Right renal pelvis (tissue), 4 donors: ENCODE results near the gene IKZF3. TPM values are rescaled to one million over a fixed set of nuclear protein-coding genes. Genes with fewer than 3 reads are reported as not detected.

Source experiments
- DNase-seq, 4 donors: peaks; one replicate each; pipeline ENCODE4 v3.0.0-alpha.2; 2013; ENCODE audit warnings: low read depth in 4 of 4, low spot score in 3 of 4, missing footprints in 1 of 4
- polyA plus RNA-seq, 4 donors: library from polyadenylated mRNA; unstranded; fragments of 120-200 nt; gene quantifications; one replicate each; pipeline ENCODE4 v1.2.1, GENCODE V29; 2013; ENCODE audit not compliant: insufficient read length in 4 of 4

The IKZF3 gene
- polyA plus RNA-seq, 4 donors = 0.17 to 0.30 (median 0.22) TPM

DNA sequence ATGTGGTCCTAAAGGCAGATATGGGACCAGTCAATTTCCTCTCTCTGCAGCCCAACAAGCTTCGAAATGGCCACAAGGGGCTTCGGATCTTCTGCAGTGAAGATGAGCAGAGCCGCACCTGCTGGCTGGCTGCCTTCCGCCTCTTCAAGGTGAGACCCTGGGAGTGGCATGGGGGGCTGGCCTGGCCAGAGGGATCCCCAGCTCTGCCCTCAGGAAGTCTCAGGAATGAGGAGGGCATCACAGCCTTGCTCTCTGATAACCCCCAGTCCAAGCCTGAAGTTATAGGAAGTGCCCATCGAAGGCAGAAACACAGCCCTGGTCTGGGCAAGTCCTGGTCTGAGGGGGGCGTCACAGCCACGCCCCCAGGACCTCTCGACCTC lies 119.3 kb downstream of the IKZF3 start:
- no peak for DNase-seq

DNA sequence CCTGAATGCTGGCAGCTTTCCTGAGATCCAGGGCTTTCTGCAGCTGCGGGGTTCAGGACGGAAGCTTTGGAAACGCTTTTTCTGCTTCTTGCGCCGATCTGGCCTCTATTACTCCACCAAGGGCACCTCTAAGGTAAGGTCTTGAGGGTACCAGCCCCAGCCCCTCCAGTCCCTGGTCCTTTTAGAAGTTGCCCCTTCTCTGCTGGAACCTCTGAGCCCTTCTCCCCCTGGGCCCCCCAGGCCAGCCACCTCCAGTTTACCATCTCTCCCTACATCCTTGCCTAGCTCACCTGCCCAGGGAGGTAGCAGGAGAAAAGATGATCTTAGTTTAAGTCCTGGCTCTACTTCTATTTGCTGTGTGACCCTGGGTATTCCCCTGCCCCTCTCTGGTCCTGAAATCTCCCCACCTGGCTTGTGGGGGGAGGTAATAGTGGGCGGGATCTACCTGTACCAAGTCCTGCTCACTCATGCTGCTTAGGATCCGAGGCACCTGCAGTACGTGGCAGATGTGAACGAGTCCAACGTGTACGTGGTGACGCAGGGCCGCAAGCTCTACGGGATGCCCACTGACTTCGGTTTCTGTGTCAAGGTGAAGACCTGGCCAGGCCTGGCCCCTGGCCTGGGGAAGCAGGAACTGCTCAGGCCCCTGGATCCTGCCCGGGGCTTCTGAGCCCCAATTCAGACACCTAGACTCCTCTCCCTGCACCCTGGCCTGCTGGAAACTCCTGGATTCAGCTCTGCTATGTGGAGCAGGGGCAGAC lies 119.9 kb downstream of the IKZF3 start:
- no peak for DNase-seq

- DNase-seq = no peak
Measured at GRCh38 chr17:39742856-39743436, 121.2 kb downstream of the IKZF3 start.

- DNase-seq = no peak
Measured at GRCh38 chr17:39742126-39742855, 121.8 kb downstream of the IKZF3 start.

GRCh38 chr17:39740357-39741111 lies 123.6 kb downstream of the IKZF3 start:
- no peak for DNase-seq

DNA sequence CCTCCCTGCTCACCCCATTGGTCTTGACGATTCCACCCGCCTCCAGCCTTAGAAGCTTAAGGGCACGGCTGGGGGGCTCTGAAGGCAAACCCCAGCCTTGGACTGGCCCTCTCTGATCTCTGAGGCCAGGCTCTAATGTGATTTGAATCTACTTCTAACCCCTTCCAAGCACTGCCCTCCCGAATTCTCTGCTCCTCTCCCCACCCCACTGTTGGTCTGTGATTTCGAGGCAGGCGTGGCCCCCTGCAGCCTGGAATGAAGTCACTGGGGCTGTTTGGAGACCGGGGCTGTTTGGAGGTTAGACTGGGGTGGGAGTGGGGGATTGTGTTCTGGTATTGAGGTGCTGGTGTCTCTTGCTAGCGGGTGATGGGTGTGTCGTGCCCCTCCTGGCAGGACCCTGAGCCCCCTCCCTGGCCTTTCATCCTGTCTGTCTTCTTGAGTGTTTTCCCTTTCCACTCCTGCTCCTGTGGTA lies 124.2 kb downstream of the IKZF3 start:
- DNase-seq = no peak

DNA sequence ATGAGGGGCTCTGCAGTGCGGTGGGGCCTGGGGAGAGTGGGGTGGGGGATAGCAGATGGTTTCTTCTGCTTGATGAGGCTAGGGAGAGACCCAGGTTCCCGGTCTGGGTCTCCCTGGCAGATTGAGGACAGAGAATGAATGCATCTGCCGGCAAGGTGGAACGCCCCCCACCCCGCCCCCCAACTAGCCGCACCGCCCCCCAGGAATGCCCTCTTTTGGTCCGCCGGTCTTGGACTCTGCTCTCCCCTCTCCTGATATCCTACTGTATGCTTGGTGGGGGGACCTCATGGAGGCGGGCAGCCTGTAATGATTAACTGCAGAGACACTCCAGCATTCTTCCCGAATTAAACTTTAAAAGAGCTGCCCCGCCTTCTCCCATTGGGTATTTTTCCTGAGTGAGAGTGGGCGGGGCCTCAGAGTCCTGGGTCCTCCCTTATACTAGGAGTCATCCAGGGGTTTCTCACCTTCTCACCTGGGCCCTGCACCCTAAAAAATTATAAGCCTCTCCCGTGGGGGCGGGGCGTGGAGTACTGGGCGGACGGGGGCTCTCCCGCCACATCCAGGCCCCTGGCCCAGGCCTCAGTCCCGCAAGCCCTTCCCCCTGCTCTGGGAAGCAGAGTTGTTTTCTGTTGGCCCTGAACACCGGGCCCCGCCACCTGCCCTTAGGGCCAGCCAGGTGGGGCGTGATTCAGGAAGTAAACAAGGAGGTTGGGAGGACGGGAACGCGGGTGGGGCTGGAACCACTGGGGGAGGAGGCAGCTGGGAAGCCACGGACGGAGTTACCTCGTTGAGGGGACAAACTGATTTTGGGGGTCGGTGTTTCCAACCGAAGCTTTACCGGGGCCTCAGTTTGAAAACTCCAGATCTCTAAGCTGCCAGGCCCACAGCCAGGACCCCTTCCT lies 124.9 kb downstream of the IKZF3 start:
- peak in 3 of 4 donors; percentile 55 to 85 (median 80) for DNase-seq

DNA sequence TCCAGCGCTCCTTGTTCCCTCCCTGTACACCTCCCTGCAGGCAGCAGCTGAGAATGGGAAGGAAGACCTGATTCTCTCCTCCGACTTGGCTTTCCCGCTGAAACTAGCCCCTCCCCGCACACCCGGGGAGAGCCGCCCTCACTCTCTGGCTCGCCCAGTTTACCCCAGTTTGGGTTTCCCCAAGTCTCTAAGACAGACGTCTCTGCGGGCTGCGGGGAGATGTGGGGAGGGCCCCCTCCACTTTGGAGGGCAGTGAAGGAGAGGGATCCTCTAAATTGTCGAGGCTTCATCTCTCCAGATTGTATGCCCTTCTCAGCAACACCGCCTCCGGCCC lies 125.6 kb downstream of the IKZF3 start:
- DNase-seq = no peak

GRCh38 chr17:39737760-39738567 lies 126.1 kb downstream of the IKZF3 start, which contains the start of gene GRB7:
Gene GRB7, plus strand, starts transcription at chr17:39737938. Its CDS starts 4,364 bp downstream, at chr17:39742302.
- peak in 1 of 4 donors; percentile 52 for DNase-seq

DNA sequence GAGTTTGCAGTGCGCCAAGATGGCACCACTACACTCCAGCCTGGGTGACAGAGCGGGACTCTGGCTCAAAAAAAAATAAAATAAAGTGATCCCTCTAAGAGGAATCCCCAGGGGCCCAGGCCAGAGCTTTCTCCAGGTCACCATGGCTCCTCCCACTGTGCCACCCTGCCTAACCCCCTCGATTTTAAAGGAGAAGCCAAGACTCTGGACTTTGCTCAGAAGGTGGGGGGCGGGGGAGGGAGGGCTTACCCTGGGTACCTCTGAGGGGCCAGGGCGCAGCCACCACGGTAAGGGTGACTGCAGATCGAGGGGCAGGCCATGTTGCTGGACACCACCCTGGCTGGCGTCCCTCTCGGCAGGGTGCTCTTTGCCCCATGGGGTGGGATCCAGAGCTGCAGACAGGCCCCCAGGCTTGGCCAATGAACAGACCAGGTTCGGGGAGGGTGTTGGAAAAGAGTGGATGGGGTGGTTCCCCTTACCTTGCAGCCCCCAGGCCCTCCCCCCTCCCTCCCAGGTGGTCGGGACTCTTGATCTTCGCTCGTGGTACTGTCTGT lies 126.8 kb downstream of the IKZF3 start:
- no peak for DNase-seq

DNA sequence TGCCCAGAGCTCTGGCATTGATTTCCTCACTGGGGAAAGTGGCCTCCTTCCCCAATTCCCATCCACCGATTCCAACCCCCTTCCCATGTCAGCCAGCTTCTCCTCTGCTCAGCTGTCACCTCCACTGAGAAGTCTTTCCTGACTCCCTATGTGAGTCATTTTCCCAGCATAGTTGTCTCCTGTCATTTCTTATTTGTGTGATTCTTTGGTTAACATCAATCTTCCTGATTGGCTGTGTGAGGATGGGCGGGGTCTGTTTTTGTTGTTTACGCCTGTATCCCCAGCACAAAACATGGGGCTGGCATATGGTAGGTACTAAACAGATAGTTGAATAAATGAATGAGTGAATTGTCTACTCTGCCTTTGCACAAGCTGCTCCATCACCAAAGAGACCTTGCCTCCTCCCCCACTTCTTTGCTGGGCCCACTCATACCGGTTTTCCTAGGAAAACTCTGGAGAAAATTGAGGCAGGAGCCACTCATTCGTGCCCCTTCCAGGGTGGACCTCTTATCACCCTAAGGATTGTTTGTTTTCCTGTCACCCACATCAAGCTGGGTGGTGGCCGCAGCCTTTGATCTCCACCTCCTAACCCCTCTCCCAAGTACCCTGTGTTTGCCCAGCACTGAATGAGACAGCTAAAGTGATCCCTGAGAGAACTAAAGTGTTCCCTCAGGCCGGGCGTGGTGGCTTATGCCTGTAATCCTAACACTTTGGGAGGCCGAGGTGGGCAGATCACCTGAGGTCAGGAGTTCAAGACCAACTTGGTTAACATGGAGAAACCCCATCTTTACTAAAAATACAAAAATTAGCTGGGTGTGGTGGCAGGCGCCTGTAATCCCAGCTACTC lies 127.6 kb downstream of the IKZF3 start:
- no peak for DNase-seq

DNA sequence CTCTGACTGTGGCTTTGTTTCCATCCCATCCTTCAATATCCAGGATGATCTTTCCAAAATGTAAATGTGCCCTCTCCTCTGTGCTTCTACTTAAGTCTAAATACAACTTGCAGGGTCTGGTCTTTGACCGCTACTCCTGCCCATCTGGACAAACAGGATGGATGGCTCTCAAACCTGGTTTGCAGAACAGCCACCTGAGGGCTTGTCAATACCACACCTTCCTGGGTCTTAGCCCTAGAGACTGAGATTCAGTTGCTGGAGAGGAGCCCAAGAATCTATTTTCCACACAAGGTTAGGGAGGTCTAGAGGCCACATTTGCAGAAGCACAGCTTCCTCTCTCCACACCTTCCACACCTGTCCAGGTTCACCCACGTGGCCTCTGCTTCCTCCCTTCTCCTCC lies 128.2 kb downstream of the IKZF3 start:
- no peak for DNase-seq

- no peak for DNase-seq
Measured at GRCh38 chr17:39732586-39732985, 131.5 kb downstream of the IKZF3 start.

GRCh38 chr17:39730095-39730921 lies 133.8 kb downstream of the IKZF3 start, which contains the start of gene MIEN1:
Gene MIEN1, minus strand, starts transcription at chr17:39730532. Its CDS starts 37 bp downstream, at chr17:39730495.
- DNase-seq = peak in 2 of 4 donors; percentile 77 to 83

DNA sequence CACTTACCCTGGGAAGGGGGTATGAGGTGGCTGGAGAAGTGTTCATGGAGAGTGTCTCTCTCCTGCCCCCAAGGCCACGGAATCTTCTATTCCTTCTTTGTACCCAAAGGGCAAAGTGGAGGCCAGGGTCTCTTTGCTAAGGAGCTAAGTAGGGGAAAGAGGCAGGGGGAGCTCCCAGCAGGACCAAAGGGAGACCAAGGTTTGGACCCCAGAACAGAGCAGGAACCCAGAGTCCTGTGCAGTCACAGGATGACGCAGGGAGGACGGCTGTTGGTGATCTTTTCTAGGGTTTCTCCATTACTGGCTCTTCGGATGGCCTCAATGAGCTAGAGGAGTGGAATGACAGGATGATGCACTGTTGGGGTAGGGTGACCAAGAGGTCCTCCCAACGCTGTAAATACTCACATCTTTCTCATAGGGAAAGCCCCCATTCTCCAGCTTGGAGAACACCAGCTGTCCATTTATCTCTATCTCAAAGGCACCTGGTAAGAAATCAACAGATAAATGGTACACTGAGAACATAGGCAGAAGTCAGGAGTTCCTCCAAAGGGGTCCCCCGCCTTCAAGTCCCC lies 134.7 kb downstream of the IKZF3 start:
- DNase-seq = no peak

DNA sequence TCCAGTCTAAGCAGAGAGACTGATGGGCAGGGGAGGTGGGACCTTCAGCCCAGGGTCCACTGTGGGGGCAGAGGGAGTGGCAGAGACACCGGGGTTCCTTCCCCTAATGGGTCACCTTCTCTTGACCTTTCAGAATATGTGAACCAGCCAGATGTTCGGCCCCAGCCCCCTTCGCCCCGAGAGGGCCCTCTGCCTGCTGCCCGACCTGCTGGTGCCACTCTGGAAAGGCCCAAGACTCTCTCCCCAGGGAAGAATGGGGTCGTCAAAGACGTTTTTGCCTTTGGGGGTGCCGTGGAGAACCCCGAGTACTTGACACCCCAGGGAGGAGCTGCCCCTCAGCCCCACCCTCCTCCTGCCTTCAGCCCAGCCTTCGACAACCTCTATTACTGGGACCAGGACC lies 136.6 kb downstream of the IKZF3 start:
- DNase-seq = no peak
